Peyer's patch (tissue), 4 donors: ENCODE measurements around the gene LRRC75A.

Experiments
- POLR2A ChIP-seq, 2 donors: fragments of 450-650 bp; IDR thresholded peaks; one replicate each; pipeline ENCODE4 v1.5.1; 2017; ENCODE audit warnings: antibody characterized with exemption in 2 of 2, mild to moderate bottlenecking in 2 of 2, moderate library complexity in 2 of 2
- TF ChIP-seq, protein P1 (sequence below), 6 experiments: fragments of 450-650 bp in 4 of 6; fragments of 200-600 bp in 2 of 6; sonication (generic) in 1 of 6; IDR thresholded peaks; one replicate each; pipeline ENCODE4 v1.5.1; 2017 to 2019; ENCODE audit warnings: antibody characterized with exemption in 6 of 6, mild to moderate bottlenecking in 3 of 6, moderate library complexity in 1 of 6

- TF ChIP-seq, protein P1, sequence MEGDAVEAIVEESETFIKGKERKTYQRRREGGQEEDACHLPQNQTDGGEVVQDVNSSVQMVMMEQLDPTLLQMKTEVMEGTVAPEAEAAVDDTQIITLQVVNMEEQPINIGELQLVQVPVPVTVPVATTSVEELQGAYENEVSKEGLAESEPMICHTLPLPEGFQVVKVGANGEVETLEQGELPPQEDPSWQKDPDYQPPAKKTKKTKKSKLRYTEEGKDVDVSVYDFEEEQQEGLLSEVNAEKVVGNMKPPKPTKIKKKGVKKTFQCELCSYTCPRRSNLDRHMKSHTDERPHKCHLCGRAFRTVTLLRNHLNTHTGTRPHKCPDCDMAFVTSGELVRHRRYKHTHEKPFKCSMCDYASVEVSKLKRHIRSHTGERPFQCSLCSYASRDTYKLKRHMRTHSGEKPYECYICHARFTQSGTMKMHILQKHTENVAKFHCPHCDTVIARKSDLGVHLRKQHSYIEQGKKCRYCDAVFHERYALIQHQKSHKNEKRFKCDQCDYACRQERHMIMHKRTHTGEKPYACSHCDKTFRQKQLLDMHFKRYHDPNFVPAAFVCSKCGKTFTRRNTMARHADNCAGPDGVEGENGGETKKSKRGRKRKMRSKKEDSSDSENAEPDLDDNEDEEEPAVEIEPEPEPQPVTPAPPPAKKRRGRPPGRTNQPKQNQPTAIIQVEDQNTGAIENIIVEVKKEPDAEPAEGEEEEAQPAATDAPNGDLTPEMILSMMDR (IDR thresholded peaks at IDR 0.05) = no peak
- no peak for TF ChIP-seq POLR2A (IDR thresholded peaks at IDR 0.05)
Observed at GRCh38 chr17:16418685-16419068, 73.3 kb downstream of the LRRC75A start.
